ENCODE measurements around the gene IGFBP3.

GRCh38 chr7:45939574-45939973 lies 18.5 kb upstream of the IGFBP3 start:
- TF ChIP-seq CTCF (IDR thresholded peaks at IDR 0.05) (no peak), POLR2A (IDR thresholded peaks at IDR 0.05) (no peak)
